Ascending aorta (tissue), 2 donors: ENCODE data around the gene MPHOSPH9. TPM values are rescaled to one million over a fixed set of nuclear protein-coding genes. Genes with fewer than 3 reads are reported as not detected.

Experiments used
- DNase-seq, 2 donors: peaks; one replicate each; pipeline ENCODE4 v3.0.0-alpha.2; 2019; ENCODE audit warnings: low spot score in 2 of 2
- H3K27ac ChIP-seq, 2 donors: fragments of 200-600 bp; sonication (generic); one replicate each; pipeline ENCODE4 v1.5.1; 2016 to 2017; ENCODE audit warnings: mild to moderate bottlenecking in 1 of 2
- H3K27me3 ChIP-seq: fragments of 200-600 bp; sonication (generic); one replicate; pipeline ENCODE4 v1.5.1; 2017
- H3K36me3 ChIP-seq, 2 donors: fragments of 200-600 bp; sonication (generic); one replicate each; pipeline ENCODE4 v1.5.1; 2016
- H3K4me1 ChIP-seq, 2 donors: fragments of 200-600 bp; sonication (generic); one replicate each; pipeline ENCODE4 v1.5.1; 2016 to 2017; ENCODE audit warnings: mild to moderate bottlenecking in 1 of 2
- H3K4me3 ChIP-seq, 2 donors: fragments of 200-600 bp; sonication (generic); one replicate each; pipeline ENCODE4 v1.5.1; 2016 to 2017; ENCODE audit warnings: mild to moderate bottlenecking in 1 of 2
- H3K9me3 ChIP-seq, 2 donors: fragments of 200-600 bp; sonication (generic); one replicate each; pipeline ENCODE4 v1.5.1; 2016
- intact Hi-C: fragments of 100-400 bp; cut with DNase I; formaldehyde crosslinking; loops from one replicate; pipeline ENCODE4 v1.15.1; 2023
- total RNA-seq: library from RNA; depleted of rRNA; stranded (reverse); fragments of >200 nt; gene quantifications from one replicate; pipeline ENCODE4 v1.1.0, GENCODE V29; 2016
- TF ChIP-seq, protein P1 (sequence below), 3 experiments: fragments of 200-600 bp in 2 of 3; fragments of 450-650 bp in 1 of 3; sonication (generic) in 2 of 3; IDR thresholded peaks; one replicate each; pipeline ENCODE4 v1.5.1; 2016 to 2019; ENCODE audit warnings: antibody characterized with exemption in 3 of 3, mild to moderate bottlenecking in 1 of 3, moderate library complexity in 1 of 3

The MPHOSPH9 gene
- total RNA-seq, 1 donor from 2014 or later: 21.6 TPM

DNA sequence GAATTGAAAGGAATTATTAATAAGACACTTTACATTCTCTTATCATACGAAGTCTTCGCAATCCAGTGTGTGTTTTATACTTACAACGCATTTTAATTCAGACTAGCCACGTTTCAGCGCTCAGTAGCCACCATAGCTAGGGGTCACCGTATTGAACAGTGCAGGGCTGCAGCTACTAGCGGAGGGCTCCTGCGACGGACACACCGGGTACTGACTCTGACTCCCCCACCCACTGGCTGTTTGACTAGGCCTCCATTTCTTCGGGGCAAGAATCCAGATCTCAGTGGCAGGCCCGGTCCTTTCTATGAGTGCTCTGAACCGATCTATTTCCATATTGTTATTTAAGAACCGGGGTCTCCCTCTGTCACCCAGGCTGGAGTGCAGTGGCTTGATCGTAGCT, 40.2 kb upstream of the MPHOSPH9 start:
- H3K9me3 ChIP-seq: no peaks in the 10 kb centered on the region
- H3K36me3 ChIP-seq: no peaks in the 10 kb centered on the region
- TF ChIP-seq, protein P1, sequence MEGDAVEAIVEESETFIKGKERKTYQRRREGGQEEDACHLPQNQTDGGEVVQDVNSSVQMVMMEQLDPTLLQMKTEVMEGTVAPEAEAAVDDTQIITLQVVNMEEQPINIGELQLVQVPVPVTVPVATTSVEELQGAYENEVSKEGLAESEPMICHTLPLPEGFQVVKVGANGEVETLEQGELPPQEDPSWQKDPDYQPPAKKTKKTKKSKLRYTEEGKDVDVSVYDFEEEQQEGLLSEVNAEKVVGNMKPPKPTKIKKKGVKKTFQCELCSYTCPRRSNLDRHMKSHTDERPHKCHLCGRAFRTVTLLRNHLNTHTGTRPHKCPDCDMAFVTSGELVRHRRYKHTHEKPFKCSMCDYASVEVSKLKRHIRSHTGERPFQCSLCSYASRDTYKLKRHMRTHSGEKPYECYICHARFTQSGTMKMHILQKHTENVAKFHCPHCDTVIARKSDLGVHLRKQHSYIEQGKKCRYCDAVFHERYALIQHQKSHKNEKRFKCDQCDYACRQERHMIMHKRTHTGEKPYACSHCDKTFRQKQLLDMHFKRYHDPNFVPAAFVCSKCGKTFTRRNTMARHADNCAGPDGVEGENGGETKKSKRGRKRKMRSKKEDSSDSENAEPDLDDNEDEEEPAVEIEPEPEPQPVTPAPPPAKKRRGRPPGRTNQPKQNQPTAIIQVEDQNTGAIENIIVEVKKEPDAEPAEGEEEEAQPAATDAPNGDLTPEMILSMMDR (IDR thresholded peaks at IDR 0.05): no peak
- no peak overlapping the region for H3K27ac ChIP-seq
- DNase-seq: no peak
- peaks cover 3 to 21% of the 10 kb centered on the region in 2 donors for H3K4me1 ChIP-seq
- no peaks in the 10 kb centered on the region for H3K27me3 ChIP-seq
- no peak overlapping the region for H3K4me3 ChIP-seq
- intact Hi-C loops: no loop called here

DNA sequence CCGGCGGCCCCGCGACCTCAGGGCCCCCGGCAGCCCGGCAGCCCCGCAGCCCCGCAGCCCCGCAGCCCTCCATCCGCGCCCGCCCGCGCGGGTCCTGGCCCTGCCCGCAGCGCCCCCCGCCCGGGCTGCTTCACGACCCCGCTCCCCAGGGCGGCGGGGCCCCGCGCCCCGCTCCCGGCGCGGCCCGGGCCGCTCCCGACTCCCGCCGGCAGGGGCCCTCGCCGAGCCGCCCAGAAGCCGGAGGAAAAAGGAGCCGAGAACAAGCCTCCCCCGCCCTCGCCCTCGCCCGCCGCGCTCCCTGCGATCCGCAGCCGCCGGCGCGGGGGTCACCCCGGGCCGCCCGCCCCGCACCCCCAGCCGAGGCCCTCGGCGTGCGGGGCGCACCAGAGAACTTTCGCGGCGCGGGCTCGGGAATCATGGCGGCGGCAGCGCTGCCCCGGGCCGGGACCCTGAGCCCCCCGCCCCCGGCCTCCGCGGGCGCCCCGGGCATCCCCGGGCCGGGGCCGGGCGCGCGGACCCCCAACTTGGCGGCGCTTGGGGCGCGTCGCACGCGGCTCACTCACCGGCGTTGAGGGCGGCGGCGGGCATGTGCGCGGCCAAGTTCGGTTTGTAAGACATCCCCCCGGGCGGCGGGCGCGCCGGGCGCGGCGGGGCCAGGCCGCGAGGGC, 38.2 kb upstream of the MPHOSPH9 start:
- intact Hi-C loops: loop anchor here (2.0 kb wide), 2 partner anchors 38 to 330 kb away; partner anchors contain the start of genes MPHOSPH9 and MTRFR
- DNase-seq: peak in 1 of 2 donors; percentile 82
- Histone ChIP-seq H3K36me3 (peaks cover 2 to 3% of the 10 kb centered on the region in 2 donors), H3K9me3 (no peaks in the 10 kb centered on the region), H3K27me3 (no peaks in the 10 kb centered on the region), H3K27ac (peak overlapping the region; percentile 80 to 83), H3K4me1 (peaks cover 3 to 23% of the 10 kb centered on the region in 2 donors), H3K4me3 (peak overlapping the region; percentile 79 to 98)
- TF ChIP-seq, protein P1 (IDR thresholded peaks at IDR 0.05): peak in 2 of 3 experiments; percentile 9 to 73

DNA sequence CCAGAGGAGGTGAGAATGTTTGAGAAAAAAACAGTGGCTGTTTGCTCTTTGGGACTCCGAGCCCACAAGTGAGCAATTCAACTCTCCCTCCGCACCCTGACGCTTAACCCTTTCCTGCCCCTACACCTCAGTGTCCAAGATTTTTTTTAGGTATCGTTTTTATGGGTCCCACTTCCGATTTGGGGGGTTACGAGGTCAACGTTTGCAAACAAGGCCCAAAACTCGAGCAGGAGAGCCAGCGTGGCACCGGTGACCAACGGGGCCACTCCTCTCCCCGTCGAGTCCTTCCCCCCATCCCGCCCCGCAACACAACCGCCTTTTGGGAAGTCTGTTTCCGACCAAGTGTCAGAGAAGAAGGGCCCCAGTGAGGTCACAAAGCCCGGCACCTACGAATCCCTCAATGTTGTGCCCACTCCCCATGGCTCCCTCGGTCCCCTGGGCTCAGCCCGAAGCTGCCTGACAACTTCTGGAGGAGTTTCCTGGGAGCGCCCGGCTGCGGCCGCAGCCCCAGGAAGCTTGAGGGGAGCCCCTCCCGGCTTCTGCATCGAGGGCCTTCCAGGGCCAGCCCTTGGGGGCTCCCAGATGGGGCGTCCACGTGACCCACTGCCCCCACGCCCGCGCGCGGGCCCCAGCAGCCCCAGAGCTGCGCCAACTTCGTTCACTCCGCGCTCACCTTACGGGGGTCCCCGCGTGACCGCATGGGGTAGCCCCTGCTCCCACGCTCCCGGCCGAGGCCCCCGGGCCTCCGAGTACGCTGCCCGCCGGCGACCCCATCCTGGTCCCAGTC, 37.5 kb upstream of the MPHOSPH9 start:
- Histone ChIP-seq H3K4me1 (peaks cover 3 to 23% of the 10 kb centered on the region in 2 donors), H3K27me3 (no peaks in the 10 kb centered on the region), H3K27ac (peak overlapping the region; percentile 80 to 83), H3K36me3 (peaks cover 3 to 7% of the 10 kb centered on the region in 2 donors), H3K9me3 (no peaks in the 10 kb centered on the region), H3K4me3 (peak overlapping the region; percentile 79 to 98)
- intact Hi-C loops: loop anchor here (2.0 kb wide), 2 partner anchors 38 to 330 kb away; partner anchors contain the start of genes MPHOSPH9 and MTRFR
- TF ChIP-seq, protein P1 (IDR thresholded peaks at IDR 0.05): no peak
- DNase-seq: no peak

DNA sequence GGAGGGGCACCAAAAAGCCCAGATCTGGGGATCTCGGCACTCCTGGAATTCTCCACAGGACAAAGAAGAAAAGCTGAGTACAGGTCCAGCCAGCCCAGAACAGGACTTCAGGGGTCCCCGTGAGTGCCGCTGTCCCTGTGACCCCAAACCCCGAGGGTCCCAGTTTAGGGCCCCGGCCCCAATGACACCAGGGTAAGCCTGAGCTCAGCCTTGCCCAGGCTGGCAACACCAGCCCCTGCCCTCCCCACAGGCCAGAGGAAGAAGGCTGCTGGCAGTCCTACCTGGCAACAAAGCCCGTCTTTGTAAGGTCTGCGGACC, 36.9 kb upstream of the MPHOSPH9 start:
- Histone ChIP-seq H3K27me3 (no peaks in the 10 kb centered on the region), H3K27ac (peak overlapping the region; percentile 80 to 83), H3K4me3 (peak overlapping the region; percentile 79 to 98), H3K4me1 (peaks cover 3 to 23% of the 10 kb centered on the region in 2 donors), H3K36me3 (peaks cover 3 to 13% of the 10 kb centered on the region in 2 donors), H3K9me3 (no peaks in the 10 kb centered on the region)
- TF ChIP-seq, protein P1 (IDR thresholded peaks at IDR 0.05): peak in 1 of 3 experiments; percentile 1
- DNase-seq: no peak
- intact Hi-C loops: loop anchor here (2.0 kb wide), 2 partner anchors 37 to 331 kb away; partner anchors contain the start of genes MPHOSPH9 and MTRFR

DNA sequence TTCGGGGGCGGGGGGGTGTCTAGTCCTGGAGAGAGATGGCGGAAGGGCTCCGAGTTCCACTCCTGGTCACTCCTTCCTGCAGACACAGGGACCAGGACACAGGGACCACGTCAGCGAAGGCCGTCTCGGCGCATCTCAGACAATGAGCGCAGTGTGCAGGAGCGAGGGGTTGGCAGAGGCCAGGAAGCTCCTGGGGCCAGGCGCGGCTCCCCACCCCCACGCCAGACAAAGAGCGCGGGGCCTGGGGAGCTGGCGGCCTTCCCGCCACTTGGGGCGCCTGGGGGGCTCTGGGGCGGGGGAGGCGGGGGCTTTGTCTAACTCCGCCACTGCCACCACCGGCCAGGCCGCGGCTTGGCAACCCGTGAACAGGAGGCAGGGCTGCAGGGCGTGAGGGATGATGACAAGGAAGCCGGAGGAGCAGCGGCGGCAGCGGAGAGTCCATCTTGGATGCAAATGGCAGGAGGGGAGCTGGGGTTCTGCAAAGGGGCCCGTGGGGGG, 36.5 kb upstream of the MPHOSPH9 start:
- DNase-seq: peak in 1 of 2 donors; percentile 84
- H3K9me3 ChIP-seq: no peaks in the 10 kb centered on the region
- intact Hi-C loops: no loop called here
- peak overlapping the region; percentile 80 to 83 for H3K27ac ChIP-seq
- H3K4me1 ChIP-seq: peaks cover 3 to 23% of the 10 kb centered on the region in 2 donors
- H3K36me3 ChIP-seq: peaks cover 7 to 17% of the 10 kb centered on the region in 2 donors
- no peaks in the 10 kb centered on the region for H3K27me3 ChIP-seq
- peak overlapping the region; percentile 79 to 98 for H3K4me3 ChIP-seq
- TF ChIP-seq, protein P1 (IDR thresholded peaks at IDR 0.05): peak in 2 of 3 experiments; percentile 12 to 22
